GM19468 (cell line): ENCODE data around the gene TNFRSF12A.

Experiments
- ATAC-seq: cut with Tn5 transposase; IDR thresholded peaks from one replicate; pipeline ENCODE4 v1.9.1; 2021; ENCODE audit warnings: mild to moderate bottlenecking, moderate library complexity, moderate number of reproducible peaks; ENCODE audit not compliant: unreplicated experiment; ENCODE audit errors: extremely low read depth

TNFRSF12A gene

GRCh38 chr16:3020247-3020603 lies at the start of gene TNFRSF12A:
TSS of gene TNFRSF12A (plus strand) at chr16:3020368. CDS start at chr16:3020398, 30 bp downstream.
- ATAC-seq = no peak

- ATAC-seq = no peak
Observed at GRCh38 chr16:2970563-2970962, 49.6 kb upstream of the TNFRSF12A start.

GRCh38 chr16:2971134-2971984 lies 48.8 kb upstream of the TNFRSF12A start:
- no peak for ATAC-seq

- no peak for ATAC-seq
Observed at GRCh38 chr16:2971985-2972784, 48.0 kb upstream of the TNFRSF12A start.

- ATAC-seq = no peak
Observed at GRCh38 chr16:2973093-2973492, 47.1 kb upstream of the TNFRSF12A start.

GRCh38 chr16:2973605-2974318 lies 46.4 kb upstream of the TNFRSF12A start:
- ATAC-seq = no peak

GRCh38 chr16:2974319-2975056 lies 45.7 kb upstream of the TNFRSF12A start:
- ATAC-seq = no peak

- ATAC-seq = no peak
Observed at GRCh38 chr16:2975161-2975795, 44.9 kb upstream of the TNFRSF12A start.

GRCh38 chr16:2976201-2976600 lies 44.0 kb upstream of the TNFRSF12A start:
- ATAC-seq = no peak

GRCh38 chr16:2976673-2977072 lies 43.5 kb upstream of the TNFRSF12A start:
- ATAC-seq = no peak

- ATAC-seq = no peak
Observed at GRCh38 chr16:2977440-2977839, 42.7 kb upstream of the TNFRSF12A start.

- no peak for ATAC-seq
Observed at GRCh38 chr16:2979669-2980226, 40.4 kb upstream of the TNFRSF12A start.

GRCh38 chr16:2980227-2981176 lies 39.7 kb upstream of the TNFRSF12A start, which contains the start of gene PKMYT1:
TSS of gene PKMYT1 (minus strand) at chr16:2980446. CDS start at chr16:2979657, 789 bp downstream.
- peak; percentile 72 for ATAC-seq

- no peak for ATAC-seq
Observed at GRCh38 chr16:2981177-2981898, 38.8 kb upstream of the TNFRSF12A start.

GRCh38 chr16:2981899-2982250 lies 38.3 kb upstream of the TNFRSF12A start:
- ATAC-seq = no peak

GRCh38 chr16:2982402-2982801 lies 37.8 kb upstream of the TNFRSF12A start:
- no peak for ATAC-seq

GRCh38 chr16:2983706-2984136 lies 36.4 kb upstream of the TNFRSF12A start:
- ATAC-seq = no peak
